Activated CD4-positive, alpha-beta T cell treated with anti-CD3 and anti-CD28 coated beads, Interleukin-2, amount 50 U/mL, for 4 hours (primary cell): ENCODE data around the gene CHST1.

Experiments used
- DNase-seq, 2 experiments: peaks; one replicate each; pipeline ENCODE4 v3.0.0-alpha.2; 2020

The CHST1 gene, protein sequence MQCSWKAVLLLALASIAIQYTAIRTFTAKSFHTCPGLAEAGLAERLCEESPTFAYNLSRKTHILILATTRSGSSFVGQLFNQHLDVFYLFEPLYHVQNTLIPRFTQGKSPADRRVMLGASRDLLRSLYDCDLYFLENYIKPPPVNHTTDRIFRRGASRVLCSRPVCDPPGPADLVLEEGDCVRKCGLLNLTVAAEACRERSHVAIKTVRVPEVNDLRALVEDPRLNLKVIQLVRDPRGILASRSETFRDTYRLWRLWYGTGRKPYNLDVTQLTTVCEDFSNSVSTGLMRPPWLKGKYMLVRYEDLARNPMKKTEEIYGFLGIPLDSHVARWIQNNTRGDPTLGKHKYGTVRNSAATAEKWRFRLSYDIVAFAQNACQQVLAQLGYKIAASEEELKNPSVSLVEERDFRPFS

GRCh38 chr11:45665206-45665932 lies at the start of gene CHST1:
CHST1 (minus strand) TSS chr11:45665622; CDS start chr11:45650923, 14,699 bp downstream.
- no peak for DNase-seq

DNA sequence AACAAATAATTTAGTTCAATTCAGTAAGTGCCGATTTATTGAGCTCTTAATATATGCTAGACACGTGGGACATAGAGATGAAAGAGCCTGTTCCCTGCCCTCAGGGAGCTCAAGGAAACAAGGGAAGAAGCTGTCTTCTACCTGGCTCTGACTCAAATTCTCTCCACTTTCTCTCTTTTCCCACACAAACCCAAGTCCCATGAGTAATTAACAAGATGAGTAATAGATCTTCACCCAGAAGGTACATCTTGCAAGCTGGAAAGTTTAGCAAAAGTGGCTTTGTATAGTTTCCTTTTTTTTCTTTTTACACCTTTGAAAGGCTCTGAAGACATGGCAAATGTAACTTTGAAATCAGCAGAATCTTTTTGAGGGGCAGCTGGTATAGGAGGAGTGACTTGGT lies 48.2 kb upstream of the CHST1 start:
- DNase-seq, result no peak

- no peak for DNase-seq
These were observed 45.1 kb upstream of the CHST1 start for GRCh38 chr11:45710561-45710960.

DNA sequence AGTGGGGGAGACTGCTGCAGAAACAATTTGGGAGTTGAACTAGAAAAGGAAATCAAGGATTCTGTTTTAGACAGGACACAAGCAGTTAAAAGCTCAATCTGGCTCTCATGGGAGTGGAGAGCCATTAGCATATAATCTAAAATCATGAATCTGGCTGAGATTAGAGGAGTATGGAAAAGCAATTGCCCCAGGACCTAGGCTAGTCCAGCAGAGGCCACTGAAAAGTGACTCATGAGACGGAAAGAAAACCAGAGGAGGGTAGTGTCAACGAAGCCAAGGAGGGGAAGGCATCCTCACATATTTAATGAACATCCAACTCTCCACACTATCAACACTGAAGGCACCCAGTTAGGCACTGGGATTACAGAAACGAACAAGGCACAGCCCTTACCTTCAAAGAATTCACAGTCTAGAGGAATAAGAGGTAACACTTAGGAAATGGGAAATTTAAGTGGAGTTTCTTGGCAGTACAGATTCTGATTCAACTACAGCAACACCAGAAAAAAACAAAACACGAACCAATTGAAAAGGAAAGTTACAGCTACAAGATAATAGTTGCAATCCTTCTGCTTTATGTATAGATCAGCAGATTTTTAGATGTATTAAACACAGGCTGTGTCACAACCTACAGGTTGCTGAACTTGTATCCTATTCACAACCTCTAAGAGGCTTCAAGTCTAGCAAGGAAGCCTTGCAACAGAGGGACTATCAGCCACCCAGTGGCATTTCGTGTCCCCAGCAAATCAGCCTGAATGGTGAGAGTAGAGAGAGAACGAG lies 43.7 kb upstream of the CHST1 start:
- DNase-seq, result no peak

DNA sequence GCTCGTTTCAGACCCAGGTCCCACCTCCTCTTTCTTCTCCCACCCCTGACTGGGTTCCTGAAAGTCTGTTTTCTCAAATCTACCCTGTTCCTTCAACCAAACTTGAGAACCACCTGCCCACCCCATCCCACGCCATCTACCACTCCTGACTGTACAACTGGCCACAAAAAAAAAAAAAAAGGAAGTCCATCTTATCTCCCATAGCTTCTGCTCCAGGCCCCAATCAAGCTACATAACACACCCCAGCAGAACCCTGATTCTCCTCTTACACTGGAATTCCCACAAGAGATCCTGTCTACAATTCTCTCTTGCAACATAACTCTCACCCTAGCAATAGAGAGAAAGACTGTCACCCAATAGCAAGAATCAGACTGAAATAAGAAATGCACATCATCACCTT lies 39.2 kb upstream of the CHST1 start:
- no peak for DNase-seq

DNA sequence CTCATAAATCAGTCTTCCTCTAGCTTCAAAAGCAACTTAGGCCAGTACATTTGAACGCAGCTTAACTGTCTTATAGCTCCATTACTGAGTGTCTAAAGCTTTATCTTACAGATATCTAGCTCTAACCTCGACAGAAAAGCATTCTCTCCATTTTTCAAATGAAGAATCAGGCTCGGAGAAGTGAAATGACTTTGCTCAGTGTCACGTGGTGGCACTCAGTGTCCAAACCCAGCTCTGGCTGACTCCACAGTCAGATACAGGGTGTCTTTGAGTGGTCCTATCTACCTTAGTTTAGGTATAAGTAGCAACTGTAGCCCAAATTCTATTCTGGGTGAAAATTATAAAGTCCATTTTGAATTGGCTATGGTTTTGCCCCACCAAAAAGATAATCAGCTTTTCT lies 38.7 kb upstream of the CHST1 start:
- no peak for DNase-seq

DNA sequence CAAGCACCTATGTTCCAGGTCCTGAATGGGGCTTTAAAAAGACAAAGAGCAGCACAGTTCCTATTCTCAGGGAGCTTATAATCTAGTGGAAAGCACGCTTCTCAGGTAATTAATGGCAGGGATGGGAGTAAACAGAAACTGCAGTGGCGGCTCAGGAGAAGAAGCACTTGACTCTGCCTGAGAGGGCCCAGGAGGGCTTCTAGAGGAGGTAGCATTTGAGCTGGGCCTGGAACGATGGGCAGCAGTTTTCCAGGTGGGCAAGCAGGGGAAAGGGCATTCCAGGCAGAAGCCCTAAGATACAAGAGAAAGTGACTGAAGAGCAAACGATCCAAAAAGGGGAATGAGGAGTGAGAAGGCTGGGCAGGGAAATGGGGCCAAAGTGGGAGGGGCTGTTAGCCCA lies 37.1 kb upstream of the CHST1 start:
- DNase-seq, result no peak

GRCh38 chr11:45698777-45699497 lies 33.5 kb upstream of the CHST1 start:
- no peak for DNase-seq

GRCh38 chr11:45692808-45693453 lies 27.5 kb upstream of the CHST1 start:
- no peak for DNase-seq

DNA sequence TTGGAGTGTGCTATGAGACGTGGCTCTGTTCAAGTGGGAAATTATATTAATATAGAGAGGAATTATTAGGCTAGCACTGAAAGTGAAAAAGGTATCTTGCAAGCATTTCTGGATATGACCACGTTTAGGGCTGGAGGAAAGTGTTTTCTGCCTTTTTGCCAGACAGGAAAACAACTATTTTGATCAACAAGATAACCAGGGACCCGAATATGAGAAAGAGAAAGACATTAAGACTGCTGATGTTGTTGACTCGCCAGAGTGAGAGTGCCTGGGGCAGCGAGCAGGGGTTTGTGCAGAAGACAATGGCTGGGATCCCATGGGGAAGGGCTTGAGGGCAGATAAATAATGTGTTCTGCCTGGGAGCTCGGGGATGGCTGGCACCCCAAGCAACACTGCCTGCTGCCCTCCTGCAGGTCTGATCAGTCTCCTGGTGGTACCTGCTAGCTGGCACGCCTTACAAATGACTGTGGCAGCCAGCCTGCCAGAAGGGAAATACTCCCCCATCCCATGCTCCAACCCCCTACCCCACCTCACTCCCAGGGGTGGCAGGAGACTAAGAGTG lies 23.1 kb upstream of the CHST1 start:
- DNase-seq, result no peak

DNA sequence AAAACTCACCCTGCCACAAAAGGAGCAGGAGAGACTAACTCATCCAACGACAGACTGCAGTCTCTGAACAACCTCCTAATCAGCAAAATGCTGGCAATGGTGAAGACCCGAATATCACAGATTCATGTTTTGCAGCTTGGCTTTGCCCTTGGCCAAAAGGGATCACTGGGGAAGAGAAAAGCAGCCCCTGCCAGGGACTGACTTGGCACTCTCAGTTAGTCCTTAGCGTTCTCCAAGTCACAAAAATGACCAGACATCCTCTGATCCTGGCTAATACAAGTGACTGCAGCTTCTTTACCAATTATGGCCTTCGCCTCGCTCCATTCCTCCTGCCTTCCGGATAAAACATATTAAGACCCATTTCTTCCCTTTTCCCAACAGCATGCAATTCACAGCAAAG lies 22.4 kb upstream of the CHST1 start:
- DNase-seq, result no peak

DNA sequence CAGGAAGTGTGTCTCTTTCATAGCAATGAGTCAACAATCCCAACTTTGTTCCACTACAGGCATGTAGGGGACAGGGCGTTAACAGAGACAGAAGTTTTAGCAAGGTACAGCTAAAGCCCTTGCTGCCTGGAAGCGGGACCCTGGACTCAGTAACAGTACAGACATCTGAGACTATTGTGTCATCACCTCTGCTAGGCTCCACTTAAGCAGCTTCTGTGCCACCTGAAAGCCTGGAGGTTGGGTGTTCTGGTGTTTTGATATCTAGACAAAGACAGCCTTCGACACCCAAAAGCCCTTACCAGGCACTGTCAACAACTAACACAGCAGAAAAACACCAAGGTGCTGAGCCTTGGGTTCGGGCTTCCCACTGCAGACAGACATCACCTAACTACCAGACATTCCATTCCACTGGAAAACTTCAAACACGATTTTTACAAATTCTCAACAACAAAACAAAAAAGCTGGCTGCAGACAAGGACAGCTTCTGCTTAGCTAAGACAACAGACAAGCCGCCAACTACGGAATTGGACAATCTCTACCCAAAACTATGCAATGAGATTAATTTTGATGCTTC lies 20.6 kb upstream of the CHST1 start:
- DNase-seq, result no peak

- DNase-seq, result no peak
These were observed 19.0 kb upstream of the CHST1 start for GRCh38 chr11:45684440-45684839.

- no peak for DNase-seq
These were observed 18.0 kb upstream of the CHST1 start for GRCh38 chr11:45683271-45684058.

DNA sequence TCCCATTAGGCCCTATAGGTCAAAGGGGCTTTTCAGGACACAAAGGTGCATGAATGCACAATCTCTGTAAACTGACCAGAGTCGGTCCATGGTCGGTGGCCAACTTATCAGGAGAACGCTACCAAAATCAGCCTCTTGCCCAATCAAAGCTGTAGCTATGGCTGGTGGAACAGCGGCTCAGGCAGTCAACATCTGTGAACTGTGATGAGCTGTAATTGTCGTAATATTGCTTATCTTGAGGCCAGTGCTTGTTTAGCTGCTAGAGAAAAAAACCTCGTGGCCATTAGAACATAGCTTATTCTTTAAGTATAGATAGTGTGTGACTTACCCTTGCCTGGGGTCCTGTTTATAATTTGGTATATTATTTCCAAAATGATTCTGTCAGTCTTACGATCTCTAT lies 14.4 kb upstream of the CHST1 start:
- no peak for DNase-seq

DNA sequence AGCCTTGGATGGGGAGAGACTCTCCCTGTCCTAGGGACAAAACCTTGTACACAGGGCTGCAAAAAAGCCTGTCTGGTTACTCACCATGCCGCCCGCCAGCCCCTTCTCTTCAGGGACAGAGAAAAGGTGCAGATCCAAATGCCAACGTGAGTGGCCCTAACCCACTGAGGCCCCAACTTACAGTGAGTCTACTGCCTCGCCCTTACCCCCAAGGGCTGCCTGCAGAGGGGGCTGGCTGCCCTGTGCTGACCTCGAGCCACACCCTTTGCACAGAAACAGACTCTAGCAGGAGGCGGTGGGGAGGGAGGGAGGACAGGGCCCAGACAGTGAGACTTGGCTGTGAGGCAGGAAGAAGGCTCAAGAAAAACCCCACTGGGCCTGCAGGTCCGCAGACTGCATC lies 13.6 kb upstream of the CHST1 start:
- DNase-seq, result no peak

DNA sequence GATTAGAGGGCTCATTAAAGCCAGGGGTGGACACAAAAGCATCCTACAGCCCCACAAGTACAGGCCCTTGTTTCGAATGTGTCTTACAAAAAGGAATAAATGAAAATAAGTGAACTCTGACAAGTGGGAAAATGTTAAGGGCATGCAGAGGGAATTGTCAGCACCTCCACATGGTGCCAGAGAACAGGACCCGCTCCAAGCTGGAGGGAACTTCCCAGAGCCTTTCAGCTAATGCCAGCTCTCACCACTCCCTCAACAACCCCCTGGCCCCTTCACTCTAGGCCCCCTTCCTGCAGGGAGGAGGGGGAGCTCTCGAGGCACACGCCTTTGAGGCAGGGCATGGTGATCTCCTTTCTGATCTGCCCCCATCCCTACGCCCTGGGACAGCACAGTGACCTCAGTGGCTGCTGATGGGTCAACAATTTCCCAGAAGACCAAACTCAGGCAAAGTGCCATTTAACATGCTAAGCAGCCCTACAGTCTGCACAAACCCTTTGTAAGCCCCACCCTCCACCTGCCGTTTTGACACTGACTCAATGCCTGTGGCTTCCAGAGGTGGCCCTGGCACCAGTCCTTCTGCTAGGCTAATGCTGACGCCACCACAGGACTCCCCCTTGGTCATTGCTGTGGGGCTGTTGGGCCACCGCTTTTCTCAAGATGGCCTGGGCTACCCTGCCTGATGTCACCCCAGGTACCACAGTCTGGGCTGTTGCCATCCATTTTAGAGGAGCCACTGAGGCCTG lies 12.5 kb upstream of the CHST1 start:
- DNase-seq, result no peak

DNA sequence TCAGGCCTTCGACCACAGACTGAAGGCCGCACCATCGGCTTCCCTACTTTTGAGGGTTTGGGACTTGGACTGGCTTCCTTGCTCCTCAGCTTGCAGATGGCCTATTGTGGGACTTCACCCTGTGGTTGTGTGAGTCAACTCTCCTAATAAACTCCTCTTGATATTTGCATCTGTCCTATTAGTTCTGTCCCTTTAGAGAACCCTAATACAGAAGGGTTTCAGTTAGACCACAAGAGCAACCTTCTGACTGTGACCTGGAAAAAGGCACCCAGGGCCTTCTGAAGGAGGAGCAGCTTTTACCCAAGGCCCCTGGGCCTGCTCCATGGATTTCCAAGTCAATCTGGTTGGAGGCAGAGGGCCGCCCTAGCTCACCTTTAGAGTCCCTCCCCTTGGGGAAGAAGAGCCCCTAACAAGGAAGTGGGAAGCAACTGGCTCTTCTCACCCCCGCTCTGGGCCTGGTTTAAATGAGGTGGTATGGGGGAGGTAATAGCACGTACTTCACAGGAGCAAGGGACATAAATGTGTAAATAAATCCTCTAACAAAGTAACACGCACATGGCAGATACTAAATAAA lies 11.2 kb upstream of the CHST1 start:
- DNase-seq, result no peak

GRCh38 chr11:45675646-45676045 lies 10.2 kb upstream of the CHST1 start:
- DNase-seq, result no peak
